GM18520 (cell line): ENCODE results near the gene USH2A.
A peak's percentile ranks its signal among the peaks of the same experiment; 100 is the strongest.

Experiments
- ATAC-seq: cut with Tn5 transposase; IDR thresholded peaks from one replicate; pipeline ENCODE4 v1.9.1; 2021; ENCODE audit not compliant: unreplicated experiment

Gene USH2A

DNA sequence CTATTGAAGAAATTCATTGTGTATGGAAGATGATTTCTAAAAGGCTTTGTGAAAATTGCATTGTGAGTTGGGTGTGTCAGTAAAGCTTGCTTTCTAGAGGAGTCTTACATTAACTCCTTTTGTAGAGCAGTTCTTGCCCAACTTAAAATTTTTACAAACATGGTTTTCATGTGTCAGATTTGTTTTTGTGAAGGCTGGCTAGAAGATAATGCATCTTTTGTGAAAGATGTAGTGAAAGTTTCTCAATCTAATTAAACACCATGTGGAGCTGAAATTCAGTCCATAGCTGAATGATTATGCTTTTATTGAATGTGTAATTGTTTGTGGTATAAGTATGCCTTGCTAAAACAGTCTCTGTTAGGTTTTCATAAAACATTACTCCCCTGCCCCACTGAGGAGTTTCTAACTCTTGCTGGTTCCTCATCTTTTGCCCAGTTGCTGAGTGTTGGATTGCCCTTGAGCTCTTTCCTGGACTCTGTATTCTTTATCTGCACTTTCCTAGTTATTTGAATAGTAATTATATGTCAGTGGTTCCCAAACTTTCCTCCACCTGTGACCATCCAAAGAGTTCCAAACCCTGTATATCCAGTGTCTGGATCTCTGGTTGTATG is 818.1 kb downstream of the USH2A start:
- no peak for ATAC-seq

DNA sequence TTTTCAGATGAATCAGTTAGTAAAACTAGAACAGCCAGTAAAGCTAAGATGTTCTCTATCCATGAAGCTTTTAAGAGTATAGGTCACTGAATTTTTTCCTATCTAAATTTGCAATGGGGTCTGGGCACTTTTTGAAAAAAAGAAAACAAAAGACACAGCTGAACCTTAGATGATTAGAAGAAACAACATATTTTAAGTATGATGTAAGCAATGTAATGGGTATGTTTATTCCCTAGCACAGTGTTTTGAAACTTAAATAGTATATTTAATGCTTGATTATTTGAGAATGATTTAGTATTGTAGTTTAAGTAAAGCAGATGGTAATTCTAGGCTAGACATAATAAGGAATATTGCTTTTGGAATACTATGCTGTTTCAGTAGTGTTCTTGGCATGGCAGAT is 819.9 kb downstream of the USH2A start:
- no peak for ATAC-seq

DNA sequence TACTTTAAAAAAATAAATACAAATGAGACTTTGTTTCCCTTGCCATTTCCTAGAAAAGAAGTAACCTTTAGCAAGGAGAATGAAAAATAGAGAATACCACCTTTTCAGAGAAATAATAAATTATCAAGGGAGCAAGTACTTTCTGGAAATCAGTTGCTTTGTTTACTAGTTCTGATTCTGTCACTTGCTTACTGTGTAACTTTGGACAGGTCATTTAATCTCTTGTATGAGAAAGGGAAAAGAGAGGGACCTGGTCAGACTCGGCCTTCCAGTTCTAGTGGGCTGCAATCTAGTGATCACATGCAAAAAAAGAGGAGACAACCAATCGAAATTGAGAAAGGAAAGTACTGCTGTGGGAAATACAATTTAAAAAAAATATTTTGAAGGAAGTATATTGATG is 822.0 kb downstream of the USH2A start:
- no peak for ATAC-seq

DNA sequence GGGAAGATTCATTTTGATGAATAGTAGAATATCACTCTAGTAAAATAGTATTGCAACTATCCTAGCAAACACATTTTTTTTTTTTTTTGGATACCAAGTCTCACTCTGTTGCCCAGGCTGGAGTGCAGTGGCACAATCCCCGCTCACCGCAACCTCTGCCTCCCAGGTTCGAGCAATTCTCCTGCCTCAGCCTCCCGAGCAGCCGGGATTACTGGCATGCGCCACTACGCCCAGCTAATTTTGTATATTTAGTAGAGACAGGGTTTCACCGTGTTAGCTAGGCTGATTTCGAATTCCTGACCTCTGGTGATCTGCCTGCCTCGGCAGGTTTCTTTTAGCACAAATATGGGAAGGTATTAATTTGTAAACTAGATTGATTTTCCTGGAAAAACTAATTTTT is 822.4 kb downstream of the USH2A start:
- no peak for ATAC-seq

DNA sequence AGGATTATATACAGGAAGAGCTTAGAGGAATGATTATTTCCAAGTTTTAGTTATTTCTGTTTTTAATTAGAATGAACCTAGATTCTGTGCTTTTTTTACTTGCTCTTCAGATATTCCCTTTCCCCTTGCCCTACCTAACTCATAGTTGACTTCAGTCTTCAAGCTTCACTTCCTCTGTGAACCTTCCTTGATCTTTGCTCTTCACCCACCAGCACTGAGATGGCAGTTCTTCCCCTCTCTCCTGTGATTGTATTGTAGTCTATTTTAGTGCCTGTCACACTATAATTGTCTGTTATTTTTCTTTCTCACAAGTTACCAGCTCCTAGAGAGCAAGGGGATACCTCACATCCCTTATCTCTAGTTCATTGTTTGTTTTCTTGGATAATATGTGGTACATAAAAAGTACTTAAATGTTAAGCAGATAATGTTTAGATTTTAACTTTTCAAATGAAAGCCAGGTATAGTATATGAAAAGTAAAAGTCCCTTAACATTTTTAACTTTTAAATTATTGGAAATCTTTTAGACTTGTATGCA is 822.9 kb downstream of the USH2A start:
- no peak for ATAC-seq

DNA sequence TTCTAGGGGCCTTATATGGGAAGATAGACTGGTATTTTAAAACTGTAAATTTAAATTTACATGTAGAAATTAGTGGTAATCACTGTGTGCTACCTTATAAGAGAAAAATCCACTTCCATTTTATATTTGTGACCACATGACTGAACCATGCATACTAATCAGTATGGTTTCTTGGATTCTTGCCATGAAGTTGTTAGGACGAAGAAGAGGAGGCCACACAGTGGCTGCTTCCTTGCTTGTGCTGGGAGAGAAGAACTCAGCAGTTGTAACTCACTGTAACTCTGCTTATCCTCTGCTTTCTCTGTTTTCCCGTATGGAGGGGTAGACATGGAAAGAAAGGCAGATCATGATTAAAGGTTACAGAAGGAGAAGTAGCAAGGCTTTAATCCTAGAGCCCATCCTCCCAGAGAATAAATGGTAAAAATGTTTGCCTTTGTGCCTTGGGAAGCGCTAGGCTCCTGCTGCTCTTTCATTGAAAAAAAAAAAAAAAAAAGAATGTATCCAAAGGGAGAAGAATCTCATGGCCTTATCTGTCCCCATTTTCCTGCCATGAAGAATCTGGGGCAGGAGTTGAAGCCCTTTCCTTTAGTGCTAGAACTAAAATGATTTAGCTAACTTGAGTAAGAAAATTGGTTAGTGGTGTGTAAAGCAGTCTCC is 823.7 kb downstream of the USH2A start:
- ATAC-seq: no peak

DNA sequence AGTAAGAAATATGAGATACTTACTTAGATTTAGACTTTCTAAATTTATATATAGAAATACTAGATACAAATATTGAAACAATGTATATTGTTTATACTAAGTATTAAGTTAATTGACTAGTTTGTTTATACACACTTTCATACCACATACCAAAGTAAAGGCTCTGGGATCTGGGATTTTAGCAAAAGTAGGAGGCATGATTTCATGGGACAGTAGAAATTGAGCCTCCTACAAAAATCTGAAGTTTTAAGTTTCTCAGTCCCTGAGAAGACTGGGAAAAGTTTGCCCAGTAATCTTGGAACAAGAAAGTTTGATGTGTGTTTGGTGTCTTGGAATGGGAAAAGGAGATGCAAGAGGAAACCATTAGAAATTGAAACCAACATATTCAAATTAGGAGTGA is 825.3 kb downstream of the USH2A start:
- no peak for ATAC-seq

DNA sequence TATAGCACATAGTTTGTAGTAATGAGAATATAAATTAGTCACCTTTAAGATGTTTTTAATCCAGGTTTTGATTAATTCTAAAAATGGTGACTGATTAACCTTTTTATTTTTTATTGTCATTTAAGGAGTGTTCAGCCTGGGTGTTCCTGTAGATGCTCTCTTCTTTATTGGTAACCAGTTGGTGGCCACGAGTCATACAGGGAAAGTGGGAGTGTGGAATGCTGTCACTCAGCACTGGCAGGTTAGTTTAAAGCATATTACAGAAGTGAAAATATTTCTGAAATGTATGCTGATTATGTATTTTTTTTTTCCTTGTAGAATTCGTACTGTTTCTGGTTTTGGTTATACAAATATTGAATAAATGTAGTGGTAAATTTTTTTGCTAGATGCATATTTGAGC is 828.0 kb downstream of the USH2A start:
- no peak for ATAC-seq

DNA sequence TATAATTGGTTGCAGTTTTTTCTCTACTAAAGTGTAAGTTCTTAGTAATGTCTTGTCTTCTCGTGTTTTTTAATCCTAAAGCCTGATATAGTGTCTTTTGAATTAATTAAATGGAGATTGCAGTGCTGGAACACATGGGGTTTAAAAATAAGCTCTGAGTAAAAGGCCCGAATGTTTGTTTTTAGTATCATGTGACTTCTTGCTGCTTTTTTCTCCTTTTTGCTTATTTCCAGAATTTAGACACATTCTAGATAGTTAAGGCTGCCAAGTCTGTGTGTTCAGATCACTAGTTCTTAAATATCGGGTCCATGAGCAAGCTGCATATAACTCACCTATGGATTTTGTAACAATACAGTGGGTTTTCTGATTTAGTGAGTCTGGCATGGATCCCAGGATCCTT is 828.6 kb downstream of the USH2A start:
- ATAC-seq: no peak

DNA sequence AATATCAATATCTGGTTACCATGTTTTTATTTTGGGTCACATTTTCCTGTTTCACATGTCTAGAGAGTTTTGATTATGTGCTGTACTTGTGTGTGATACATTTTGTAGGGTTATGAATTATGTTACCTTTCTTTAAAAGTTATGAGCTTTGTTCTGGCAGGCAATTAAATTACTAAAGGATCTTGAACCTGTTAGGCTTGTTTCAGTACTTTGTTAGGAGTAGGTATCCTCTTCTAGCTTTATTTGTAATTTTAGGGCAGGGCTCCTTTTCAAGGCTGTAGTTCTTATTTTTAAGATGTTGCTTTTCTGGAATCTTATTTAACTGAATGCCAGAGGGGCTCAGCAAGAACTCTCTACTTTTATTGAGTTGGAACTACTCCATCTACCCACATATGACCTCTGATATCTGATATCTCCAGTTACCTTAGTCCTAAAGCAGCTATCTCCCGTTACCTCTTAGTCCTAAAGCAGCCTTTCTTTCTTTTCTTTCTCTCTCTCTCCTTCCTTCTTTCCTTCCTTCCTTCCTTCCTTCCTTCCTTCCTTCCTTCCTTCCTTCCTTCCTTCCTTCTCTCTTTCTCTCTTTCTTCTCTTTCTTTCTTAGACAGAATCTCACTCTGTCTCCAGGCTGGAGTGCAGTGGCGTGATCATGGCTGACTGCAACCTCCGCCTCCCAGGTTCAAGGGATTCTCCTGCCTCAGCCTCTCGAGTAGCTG is 832.3 kb downstream of the USH2A start:
- ATAC-seq: no peak

DNA sequence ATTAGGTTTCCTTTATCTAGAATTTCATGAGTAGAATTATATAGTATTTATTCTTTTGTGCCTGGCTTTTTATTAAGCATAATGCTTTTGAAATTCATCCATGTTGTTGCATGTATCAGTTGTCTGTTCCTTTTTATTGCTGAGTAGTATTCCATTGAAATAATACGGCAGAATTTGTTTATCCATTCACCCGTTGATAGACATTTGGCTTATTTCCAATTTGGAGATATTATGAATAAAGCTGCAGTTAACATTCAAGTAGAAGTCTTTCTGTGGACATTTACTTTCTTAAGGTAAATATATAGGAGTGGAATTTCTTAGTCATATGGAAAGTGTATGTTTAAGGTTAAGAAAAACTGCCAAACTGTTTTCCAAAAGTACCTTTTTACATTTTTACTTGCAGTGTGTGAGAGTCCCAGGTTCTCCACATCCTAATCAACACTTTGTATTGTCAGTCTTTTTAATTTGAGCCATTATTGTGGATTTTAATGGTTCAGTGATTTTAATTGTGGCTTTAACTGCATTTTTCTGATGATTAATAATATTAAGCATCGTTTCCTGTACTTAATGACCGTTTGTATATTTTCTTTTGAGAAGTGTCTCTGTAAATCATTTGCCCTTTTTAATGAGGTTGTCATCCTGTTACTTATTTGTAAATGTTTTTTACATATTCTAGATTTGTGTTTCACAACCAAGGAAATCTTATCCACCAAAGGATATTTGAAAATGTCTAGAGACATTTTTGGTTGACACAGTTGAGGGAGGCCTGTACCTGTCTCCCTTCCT is 833.4 kb downstream of the USH2A start:
- no peak for ATAC-seq

DNA sequence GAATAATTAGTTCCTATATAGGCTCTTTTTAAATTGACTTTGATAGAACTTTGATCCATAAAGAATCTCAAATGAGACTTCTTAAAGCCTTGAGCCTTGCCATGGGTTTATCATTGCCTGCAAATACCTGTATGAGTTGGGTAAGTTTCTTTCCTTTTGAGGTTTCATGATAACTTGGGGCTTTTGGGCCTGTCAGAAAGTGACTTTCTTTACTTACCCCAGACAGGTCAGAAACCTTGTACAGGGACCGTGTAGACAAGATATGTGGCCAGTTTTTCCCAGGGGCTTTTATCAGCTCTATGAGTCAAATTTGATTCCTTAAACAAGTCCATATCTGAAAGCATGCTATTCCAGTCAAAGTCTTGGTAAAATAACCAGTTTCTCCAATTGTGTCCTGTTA is 838.9 kb downstream of the USH2A start:
- no peak for ATAC-seq

DNA sequence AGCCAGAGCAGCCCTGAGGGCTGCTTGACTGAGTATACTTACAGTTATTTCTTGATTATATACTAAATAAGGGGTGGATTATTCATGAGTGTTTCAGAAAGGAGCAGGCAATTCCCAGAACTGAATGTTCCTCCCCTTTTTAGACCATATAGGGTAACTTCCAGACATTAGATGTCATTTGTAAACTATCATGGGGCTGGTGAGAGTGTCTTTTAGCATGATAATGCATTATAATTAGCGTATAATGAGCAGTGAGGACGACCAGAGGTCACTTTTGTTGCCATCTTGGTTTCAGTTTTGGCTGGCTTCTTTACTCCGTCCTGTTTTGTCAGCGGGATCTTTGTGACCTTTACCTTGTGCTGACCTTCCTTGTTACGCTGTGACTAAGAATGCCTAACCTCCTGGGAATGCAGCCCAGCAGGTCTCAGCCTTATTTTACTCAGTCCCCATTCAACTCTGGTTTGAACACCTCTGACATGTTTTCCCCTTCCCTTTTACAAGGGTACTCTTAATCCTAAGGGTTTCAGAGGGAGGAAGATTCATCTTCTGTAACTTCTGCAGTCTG is 840.0 kb downstream of the USH2A start:
- peak; percentile 79 for ATAC-seq

DNA sequence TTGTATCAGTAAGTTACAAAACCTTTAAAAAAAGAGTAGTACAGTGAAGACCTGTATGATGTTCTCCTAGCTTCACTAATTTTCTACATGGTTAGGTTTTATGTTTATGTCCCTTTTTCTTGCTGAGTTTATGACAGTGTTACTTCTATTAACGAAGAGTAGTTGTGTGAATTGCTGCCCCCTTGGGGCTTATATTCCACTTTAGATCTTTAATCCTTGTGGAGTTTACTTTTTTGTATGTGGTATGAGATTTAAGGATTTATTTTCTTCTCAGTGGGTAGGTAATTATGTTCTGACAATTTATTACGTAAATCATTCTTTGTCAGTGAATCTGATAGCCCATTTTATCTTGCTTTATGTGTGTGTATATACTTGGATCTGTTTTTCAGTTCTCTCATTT is 841.4 kb downstream of the USH2A start:
- ATAC-seq: no peak
